GM18909 (cell line): ENCODE results near the gene ZGPAT.
"Not testable (repeated sequence)": the region's sequence is repeated elsewhere in the genome, so short reads cannot be mapped to it uniquely, and the experiment has no call there.

ENCODE experiments used
- ATAC-seq: cut with Tn5 transposase; IDR thresholded peaks from one replicate; pipeline ENCODE4 v1.9.1; 2021; ENCODE audit warnings: mild to moderate bottlenecking; ENCODE audit not compliant: unreplicated experiment, poor library complexity

The ZGPAT gene

GRCh38 chr20:63707558-63708300 lies at the start of gene ZGPAT, which contains the start of gene ARFRP1:
TSS of gene ZGPAT (plus strand) at chr20:63708039. CDS start at chr20:63708581, 542 bp downstream.
TSS of gene ARFRP1 (minus strand) at chr20:63707976. CDS start at chr20:63707091, 885 bp downstream.
- ATAC-seq = peak; percentile 73

- peak; percentile 31 for ATAC-seq
Measured at GRCh38 chr20:63658749-63659187, 49.1 kb upstream of the ZGPAT start.

- no peak for ATAC-seq
Measured at GRCh38 chr20:63659370-63659769, 48.5 kb upstream of the ZGPAT start.

GRCh38 chr20:63660174-63660573 lies 47.7 kb upstream of the ZGPAT start:
- not testable (repeated sequence) for ATAC-seq

- ATAC-seq = no peak
Measured at GRCh38 chr20:63660622-63661021, 47.2 kb upstream of the ZGPAT start.

GRCh38 chr20:63661108-63661507 lies 46.7 kb upstream of the ZGPAT start:
- ATAC-seq = no peak

- no peak for ATAC-seq
Measured at GRCh38 chr20:63661959-63662812, 45.7 kb upstream of the ZGPAT start.

GRCh38 chr20:63662813-63663189 lies 45.0 kb upstream of the ZGPAT start:
- no peak for ATAC-seq

GRCh38 chr20:63663332-63664066 lies 44.3 kb upstream of the ZGPAT start:
- no peak for ATAC-seq

- ATAC-seq = no peak
Measured at GRCh38 chr20:63664143-63664851, 43.5 kb upstream of the ZGPAT start.

- ATAC-seq = no peak
Measured at GRCh38 chr20:63664861-63665594, 42.8 kb upstream of the ZGPAT start.

- no peak for ATAC-seq
Measured at GRCh38 chr20:63665708-63666107, 42.1 kb upstream of the ZGPAT start.

- ATAC-seq = no peak
Measured at GRCh38 chr20:63667858-63668257, 40.0 kb upstream of the ZGPAT start.

- ATAC-seq = no peak
Measured at GRCh38 chr20:63668351-63668750, 39.5 kb upstream of the ZGPAT start.

- ATAC-seq = not testable (repeated sequence)
Measured at GRCh38 chr20:63671695-63672094, 36.1 kb upstream of the ZGPAT start.

GRCh38 chr20:63672666-63673065 lies 35.2 kb upstream of the ZGPAT start:
- ATAC-seq = no peak

GRCh38 chr20:63673951-63674350 lies 33.9 kb upstream of the ZGPAT start:
- ATAC-seq = no peak

- ATAC-seq = no peak
Measured at GRCh38 chr20:63675681-63676368, 32.0 kb upstream of the ZGPAT start.

GRCh38 chr20:63678071-63678470 lies 29.8 kb upstream of the ZGPAT start:
- ATAC-seq = no peak
